ENCODE results near the gene RCAN3.

The RCAN3 gene

GRCh38 chr1:24575905-24576587 lies 73.4 kb downstream of the RCAN3 start:
- TF ChIP-seq POLR2AphosphoS5 (IDR thresholded peaks at IDR 0.05; ENCODE audit: low read depth, low read length) (no peak), POLR2A (IDR thresholded peaks at IDR 0.05; ENCODE audit: low read depth, low read length) (no peak), TAF1 (IDR thresholded peaks at IDR 0.05; ENCODE audit: borderline replicate concordance, low read depth, low read length) (no peak)
- DNase-seq (ENCODE audit: insufficient read length) (no peak), FAIRE-seq (no peak)

GRCh38 chr1:24578846-24579245 lies 76.2 kb downstream of the RCAN3 start:
- FAIRE-seq, result no peak
- TF ChIP-seq POLR2AphosphoS5 (IDR thresholded peaks at IDR 0.05; ENCODE audit: low read depth, low read length), result no peak
- TF ChIP-seq TAF1 (IDR thresholded peaks at IDR 0.05; ENCODE audit: borderline replicate concordance, low read depth, low read length), result no peak
- TF ChIP-seq POLR2A (IDR thresholded peaks at IDR 0.05; ENCODE audit: low read depth, low read length), result no peak
- DNase-seq (ENCODE audit: insufficient read length), result no peak

- DNase-seq (ENCODE audit: insufficient read length) (no peak), FAIRE-seq (no peak)
- TF ChIP-seq POLR2A (IDR thresholded peaks at IDR 0.05; ENCODE audit: low read depth, low read length) (no peak), POLR2AphosphoS5 (IDR thresholded peaks at IDR 0.05; ENCODE audit: low read depth, low read length) (no peak), TAF1 (IDR thresholded peaks at IDR 0.05; ENCODE audit: borderline replicate concordance, low read depth, low read length) (no peak)
Observed at GRCh38 chr1:24580756-24581155, 78.1 kb downstream of the RCAN3 start.

- no peak for TF ChIP-seq POLR2A (IDR thresholded peaks at IDR 0.05; ENCODE audit: low read depth, low read length)
- no peak for TF ChIP-seq POLR2AphosphoS5 (IDR thresholded peaks at IDR 0.05; ENCODE audit: low read depth, low read length)
- TF ChIP-seq TAF1 (IDR thresholded peaks at IDR 0.05; ENCODE audit: borderline replicate concordance, low read depth, low read length), result no peak
- FAIRE-seq (no peak), DNase-seq (ENCODE audit: insufficient read length) (no peak)
Observed at GRCh38 chr1:24584171-24584647, 81.6 kb downstream of the RCAN3 start.

GRCh38 chr1:24586119-24586518 lies 83.5 kb downstream of the RCAN3 start:
- DNase-seq (ENCODE audit: insufficient read length) (no peak), FAIRE-seq (no peak)
- TF ChIP-seq POLR2AphosphoS5 (IDR thresholded peaks at IDR 0.05; ENCODE audit: low read depth, low read length), result no peak
- no peak for TF ChIP-seq TAF1 (IDR thresholded peaks at IDR 0.05; ENCODE audit: borderline replicate concordance, low read depth, low read length)

GRCh38 chr1:24586970-24587820 lies 84.6 kb downstream of the RCAN3 start:
- peak; percentile 90 for FAIRE-seq
- TF ChIP-seq TAF1 (IDR thresholded peaks at IDR 0.05; ENCODE audit: borderline replicate concordance, low read depth, low read length), result no peak
- no peak for TF ChIP-seq POLR2AphosphoS5 (IDR thresholded peaks at IDR 0.05; ENCODE audit: low read depth, low read length)
- no peak for TF ChIP-seq POLR2A (IDR thresholded peaks at IDR 0.05; ENCODE audit: low read depth, low read length)
- peak; percentile 46 for DNase-seq (ENCODE audit: insufficient read length)

GRCh38 chr1:24588573-24588972 lies 85.9 kb downstream of the RCAN3 start:
- FAIRE-seq, result no peak
- DNase-seq (ENCODE audit: insufficient read length), result no peak
- no peak for TF ChIP-seq POLR2AphosphoS5 (IDR thresholded peaks at IDR 0.05; ENCODE audit: low read depth, low read length)
- TF ChIP-seq POLR2A (IDR thresholded peaks at IDR 0.05; ENCODE audit: low read depth, low read length), result no peak
- TF ChIP-seq TAF1 (IDR thresholded peaks at IDR 0.05; ENCODE audit: borderline replicate concordance, low read depth, low read length), result no peak

- no peak for DNase-seq (ENCODE audit: insufficient read length)
- TF ChIP-seq POLR2AphosphoS5 (IDR thresholded peaks at IDR 0.05; ENCODE audit: low read depth, low read length), result no peak
- no peak for TF ChIP-seq POLR2A (IDR thresholded peaks at IDR 0.05; ENCODE audit: low read depth, low read length)
- no peak for TF ChIP-seq TAF1 (IDR thresholded peaks at IDR 0.05; ENCODE audit: borderline replicate concordance, low read depth, low read length)
- FAIRE-seq, result no peak
Observed at GRCh38 chr1:24589200-24589599, 86.6 kb downstream of the RCAN3 start.

All from GM12892 (cell line).